ENCODE results near the gene RORC. TPM values are rescaled to one million over a fixed set of nuclear protein-coding genes. Genes with fewer than 3 reads are reported as not detected.
"Not testable (repeated sequence)": the region's sequence is repeated elsewhere in the genome, so short reads cannot be mapped to it uniquely, and the experiment has no call there.

RORC gene
- total RNA-seq, 3 donors from 2014 or later, result 7.8 to 48.6 (median 24.9) TPM

GRCh38 chr1:151790071-151790939, 41.3 kb downstream of the RORC start, which contains the start of gene TDRKH:
TDRKH (minus strand) TSS chr1:151790500; CDS start chr1:151783022, 7,478 bp downstream.
- Histone ChIP-seq H3K4me1 (no peaks in the 10 kb centered on the region), H3K4me3 (peak within 1 kb of the TSS; percentile 63 to 74 (median 63)), H3K27ac (peak within 1 kb of the TSS; percentile 22 to 42), H3K9me3 (no peaks in the 10 kb centered on the region), H3K27me3 (no peaks in the 10 kb centered on the region), H3K36me3 (no peaks in the 10 kb centered on the region)
- TF ChIP-seq POLR2AphosphoS5 (IDR thresholded peaks at IDR 0.05) (no peak), POLR2A (IDR thresholded peaks at IDR 0.05) (no peak)
- TF ChIP-seq, protein P1, sequence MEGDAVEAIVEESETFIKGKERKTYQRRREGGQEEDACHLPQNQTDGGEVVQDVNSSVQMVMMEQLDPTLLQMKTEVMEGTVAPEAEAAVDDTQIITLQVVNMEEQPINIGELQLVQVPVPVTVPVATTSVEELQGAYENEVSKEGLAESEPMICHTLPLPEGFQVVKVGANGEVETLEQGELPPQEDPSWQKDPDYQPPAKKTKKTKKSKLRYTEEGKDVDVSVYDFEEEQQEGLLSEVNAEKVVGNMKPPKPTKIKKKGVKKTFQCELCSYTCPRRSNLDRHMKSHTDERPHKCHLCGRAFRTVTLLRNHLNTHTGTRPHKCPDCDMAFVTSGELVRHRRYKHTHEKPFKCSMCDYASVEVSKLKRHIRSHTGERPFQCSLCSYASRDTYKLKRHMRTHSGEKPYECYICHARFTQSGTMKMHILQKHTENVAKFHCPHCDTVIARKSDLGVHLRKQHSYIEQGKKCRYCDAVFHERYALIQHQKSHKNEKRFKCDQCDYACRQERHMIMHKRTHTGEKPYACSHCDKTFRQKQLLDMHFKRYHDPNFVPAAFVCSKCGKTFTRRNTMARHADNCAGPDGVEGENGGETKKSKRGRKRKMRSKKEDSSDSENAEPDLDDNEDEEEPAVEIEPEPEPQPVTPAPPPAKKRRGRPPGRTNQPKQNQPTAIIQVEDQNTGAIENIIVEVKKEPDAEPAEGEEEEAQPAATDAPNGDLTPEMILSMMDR (IDR thresholded peaks at IDR 0.05), result peak in 2 of 3 donors; percentile 46 to 66
- intact Hi-C loops (cut with DNase I; ENCODE audit: low total_unique reads), result no loop called here
- DNase-seq (ENCODE audit: low spot score in 2 of 2), result peak; percentile 98 to 99

- no peak for DNase-seq (ENCODE audit: low spot score in 2 of 2)
- Histone ChIP-seq H3K27me3 (no peaks in the 10 kb centered on the region), H3K4me1 (no peaks in the 10 kb centered on the region), H3K36me3 (no peaks in the 10 kb centered on the region), H3K27ac (no peak overlapping the region), H3K4me3 (no peak overlapping the region), H3K9me3 (no peaks in the 10 kb centered on the region)
- intact Hi-C loops (cut with DNase I; ENCODE audit: low total_unique reads), result no loop called here
- TF ChIP-seq, protein P1 (IDR thresholded peaks at IDR 0.05), result no peak
- no peak for TF ChIP-seq POLR2A (IDR thresholded peaks at IDR 0.05)
- TF ChIP-seq POLR2AphosphoS5 (IDR thresholded peaks at IDR 0.05), result no peak
Observed at GRCh38 chr1:151787689-151788088, 43.9 kb downstream of the RORC start.

DNA sequence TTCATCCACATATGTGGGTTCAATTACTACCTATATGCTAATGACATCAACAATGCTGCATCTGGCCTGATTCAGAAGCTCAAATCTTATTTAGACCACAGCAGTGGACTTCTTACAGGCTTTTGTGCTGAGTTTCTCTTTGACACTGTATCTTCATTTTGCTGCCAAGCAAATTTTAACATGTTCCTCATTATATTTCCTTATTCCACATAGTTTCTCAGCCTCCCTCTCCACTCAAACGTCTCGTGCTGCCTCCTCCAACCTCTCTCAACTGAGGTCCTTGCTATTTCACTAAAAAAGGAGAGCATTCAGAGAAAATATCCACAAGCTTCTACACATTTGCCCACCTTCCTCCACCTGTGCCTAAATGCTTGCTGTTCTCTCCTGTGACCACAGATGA, 47.8 kb downstream of the RORC start:
- Histone ChIP-seq H3K9me3 (no peaks in the 10 kb centered on the region), H3K4me1 (no peaks in the 10 kb centered on the region), H3K27ac (no peak overlapping the region), H3K4me3 (no peak overlapping the region), H3K27me3 (no peaks in the 10 kb centered on the region), H3K36me3 (no peaks in the 10 kb centered on the region)
- DNase-seq (ENCODE audit: low spot score in 2 of 2), result no peak
- intact Hi-C loops (cut with DNase I; ENCODE audit: low total_unique reads), result no loop called here
- TF ChIP-seq, protein P1 (IDR thresholded peaks at IDR 0.05), result no peak
- TF ChIP-seq POLR2A (IDR thresholded peaks at IDR 0.05), result no peak
- no peak for TF ChIP-seq POLR2AphosphoS5 (IDR thresholded peaks at IDR 0.05)

- no peak for TF ChIP-seq POLR2AphosphoS5 (IDR thresholded peaks at IDR 0.05)
- Histone ChIP-seq H3K27ac (no peak overlapping the region), H3K27me3 (no peaks in the 10 kb centered on the region), H3K36me3 (no peaks in the 10 kb centered on the region), H3K4me1 (no peaks in the 10 kb centered on the region), H3K4me3 (no peak overlapping the region), H3K9me3 (no peaks in the 10 kb centered on the region)
- no peak for DNase-seq (ENCODE audit: low spot score in 2 of 2)
- intact Hi-C loops (cut with DNase I; ENCODE audit: low total_unique reads), result no loop called here
Observed at GRCh38 chr1:151782741-151783140, 48.9 kb downstream of the RORC start.

- H3K36me3 ChIP-seq; H3K27me3 ChIP-seq; H3K9me3 ChIP-seq; H3K4me3 ChIP-seq; intact Hi-C loops (cut with DNase I; ENCODE audit: low total_unique reads); H3K27ac ChIP-seq; H3K4me1 ChIP-seq; DNase-seq (ENCODE audit: low spot score in 2 of 2): not testable (repeated sequence)
Observed at GRCh38 chr1:151782026-151782425, 49.6 kb downstream of the RORC start.

DNA sequence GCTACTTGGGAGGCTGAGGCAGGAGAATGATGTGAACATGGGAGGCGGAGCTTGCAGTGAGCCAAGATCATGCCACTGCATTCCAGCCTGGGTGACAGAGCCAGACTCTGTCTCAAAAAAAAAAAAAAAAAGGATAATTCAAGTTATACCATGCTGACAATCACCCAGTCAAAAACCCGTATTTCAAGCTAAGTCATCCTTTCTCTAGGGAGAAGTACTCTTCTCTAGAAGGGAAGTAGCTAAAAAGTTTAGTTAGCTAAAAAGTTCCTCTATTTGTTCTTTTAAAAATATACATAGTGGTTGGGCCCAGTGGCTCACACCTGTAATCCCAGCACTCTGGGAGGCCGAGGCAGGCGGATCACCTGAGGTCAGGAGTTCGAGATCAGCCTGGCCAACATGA, 50.9 kb downstream of the RORC start:
- H3K9me3 ChIP-seq; H3K4me1 ChIP-seq; DNase-seq (ENCODE audit: low spot score in 2 of 2); H3K36me3 ChIP-seq; intact Hi-C loops (cut with DNase I; ENCODE audit: low total_unique reads); H3K4me3 ChIP-seq; H3K27me3 ChIP-seq; H3K27ac ChIP-seq: not testable (repeated sequence)

All from breast epithelium (tissue), 4 donors.